Activated CD8-positive, alpha-beta memory T cell treated with anti-CD3 and anti-CD28 coated beads, Interleukin-2, amount 50 U/mL, for 24 hours (primary cell): Measurements from ENCODE around the gene KLHL1.

Experiments used
- DNase-seq: peaks from one replicate; pipeline ENCODE4 v3.0.0-alpha.2; 2020; ENCODE audit errors: extremely low read depth

The KLHL1 gene

GRCh38 chr13:69872321-69873047 lies 235.8 kb downstream of the KLHL1 start:
- DNase-seq: no peak

- no peak for DNase-seq
Measured at GRCh38 chr13:69866555-69866954, 241.7 kb downstream of the KLHL1 start.

GRCh38 chr13:69857183-69857821 lies 250.9 kb downstream of the KLHL1 start:
- no peak for DNase-seq

- DNase-seq: no peak
Measured at GRCh38 chr13:69856331-69856730, 251.9 kb downstream of the KLHL1 start.

- no peak for DNase-seq
Measured at GRCh38 chr13:69828527-69828926, 279.7 kb downstream of the KLHL1 start.

GRCh38 chr13:69820180-69820579 lies 288.1 kb downstream of the KLHL1 start:
- DNase-seq: no peak

GRCh38 chr13:69817333-69817869 lies 290.9 kb downstream of the KLHL1 start:
- no peak for DNase-seq

- DNase-seq: no peak
Measured at GRCh38 chr13:69809152-69809551, 299.1 kb downstream of the KLHL1 start.

- DNase-seq: no peak
Measured at GRCh38 chr13:69796256-69796655, 312.0 kb downstream of the KLHL1 start.

GRCh38 chr13:69793783-69794453 lies 314.3 kb downstream of the KLHL1 start:
- no peak for DNase-seq

GRCh38 chr13:69776937-69777336 lies 331.3 kb downstream of the KLHL1 start:
- DNase-seq: no peak

GRCh38 chr13:69769608-69770007 lies 338.6 kb downstream of the KLHL1 start:
- no peak for DNase-seq

- DNase-seq: no peak
Measured at GRCh38 chr13:69761581-69761980, 346.7 kb downstream of the KLHL1 start.

- no peak for DNase-seq
Measured at GRCh38 chr13:69755101-69755500, 353.2 kb downstream of the KLHL1 start.

- no peak for DNase-seq
Measured at GRCh38 chr13:69751259-69751658, 357.0 kb downstream of the KLHL1 start.

- DNase-seq: no peak
Measured at GRCh38 chr13:69737129-69737935, 370.9 kb downstream of the KLHL1 start.

- no peak for DNase-seq
Measured at GRCh38 chr13:69721631-69722030, 386.6 kb downstream of the KLHL1 start.

GRCh38 chr13:69720278-69720983 lies 387.8 kb downstream of the KLHL1 start:
- DNase-seq: no peak

- no peak for DNase-seq
Measured at GRCh38 chr13:69706807-69707206, 401.4 kb downstream of the KLHL1 start.

- DNase-seq: no peak
Measured at GRCh38 chr13:69704311-69704710, 403.9 kb downstream of the KLHL1 start.

- DNase-seq: no peak
Measured at GRCh38 chr13:69690999-69691398, 417.3 kb downstream of the KLHL1 start.
